ENCODE data around the gene GDE1. TPM values are rescaled to one million over a fixed set of nuclear protein-coding genes. Genes with fewer than 3 reads are reported as not detected.

The GDE1 gene
- total and polyA plus RNA-seq, 2 donors (not counting 1 experiment from before 2014, with no cell fraction given): 74.3 to 91.3 TPM

GRCh38 chr16:19505600-19506303, 16.1 kb downstream of the GDE1 start:
- Histone ChIP-seq H3K4me2 (ENCODE audit: extremely low read depth, insufficient read depth, low read length) (no peak overlapping the region), H2AFZ (ENCODE audit: low read length) (no peak overlapping the region)
- peak; percentile 74 to 80 for DNase-seq (ENCODE audit: low read depth in 2 of 2)

GRCh38 chr16:19503461-19504075, 18.3 kb downstream of the GDE1 start:
- Histone ChIP-seq H4K20me1 (ENCODE audit: control insufficient read depth, extremely low read depth, insufficient read depth, low read length) (no peaks in the 10 kb centered on the region), H3K79me2 (ENCODE audit: control insufficient read depth, insufficient read depth, low read length) (no peaks in the 10 kb centered on the region), H3K27ac (ENCODE audit: insufficient read depth, low read length) (no peak overlapping the region), H3K9ac (ENCODE audit: insufficient read depth, low read length) (no peak overlapping the region), H2AFZ (ENCODE audit: low read length) (no peak overlapping the region), H3K9me3 (ENCODE audit: control insufficient read depth, insufficient read depth, low read depth, low read length) (no peaks in the 10 kb centered on the region), H3K4me2 (ENCODE audit: extremely low read depth, insufficient read depth, low read length) (no peak overlapping the region), H3K4me1 (ENCODE audit: control insufficient read depth, extremely low read depth, insufficient read depth, low read length) (no peaks in the 10 kb centered on the region), H3K4me3 (replicated peaks in 1 of 4; ENCODE audit: control extremely low read depth in 1 of 4, insufficient read depth in 1 of 4, low read depth in 3 of 4, low read length in 4 of 4) (no peak overlapping the region), H3K36me3 (ENCODE audit: control insufficient read depth, insufficient read depth, low read length) (peaks cover 8% of the 10 kb centered on the region), H3K27me3 (ENCODE audit: control insufficient read depth, insufficient read depth, low read length) (no peaks in the 10 kb centered on the region)
- no peak for DNase-seq (ENCODE audit: low read depth in 2 of 2)
- TF ChIP-seq CTCF (conservative IDR thresholded peaks at IDR 0.05 in 1 of 2, IDR thresholded peaks at IDR 0.05 in 1 of 2; ENCODE audit: low read depth in 1 of 2, low read length in 2 of 2): no peak
- TF ChIP-seq EZH2 (IDR thresholded peaks at IDR 0.05; ENCODE audit: low read length, missing control alignments): no peak

More at GRCh38 chr16:19505600-19506303, 16.1 kb downstream of the GDE1 start:
- Histone ChIP-seq H3K27me3 (ENCODE audit: control insufficient read depth, insufficient read depth, low read length) (no peaks in the 10 kb centered on the region), H3K4me1 (ENCODE audit: control insufficient read depth, extremely low read depth, insufficient read depth, low read length) (no peaks in the 10 kb centered on the region), H3K27ac (ENCODE audit: insufficient read depth, low read length) (no peak overlapping the region), H3K4me3 (replicated peaks in 1 of 4; ENCODE audit: control extremely low read depth in 1 of 4, insufficient read depth in 1 of 4, low read depth in 3 of 4, low read length in 4 of 4) (no peak overlapping the region), H3K36me3 (ENCODE audit: control insufficient read depth, insufficient read depth, low read length) (peaks cover 8% of the 10 kb centered on the region), H4K20me1 (ENCODE audit: control insufficient read depth, extremely low read depth, insufficient read depth, low read length) (no peaks in the 10 kb centered on the region), H3K9ac (ENCODE audit: insufficient read depth, low read length) (no peak overlapping the region), H3K79me2 (ENCODE audit: control insufficient read depth, insufficient read depth, low read length) (no peaks in the 10 kb centered on the region), H3K9me3 (ENCODE audit: control insufficient read depth, insufficient read depth, low read depth, low read length) (no peaks in the 10 kb centered on the region)
- no peak for TF ChIP-seq CTCF (conservative IDR thresholded peaks at IDR 0.05 in 1 of 2, IDR thresholded peaks at IDR 0.05 in 1 of 2; ENCODE audit: low read depth in 1 of 2, low read length in 2 of 2)
- TF ChIP-seq EZH2 (IDR thresholded peaks at IDR 0.05; ENCODE audit: low read length, missing control alignments): no peak

- Histone ChIP-seq H3K4me1 (ENCODE audit: control insufficient read depth, extremely low read depth, insufficient read depth, low read length) (no peaks in the 10 kb centered on the region), H3K9me3 (ENCODE audit: control insufficient read depth, insufficient read depth, low read depth, low read length) (no peaks in the 10 kb centered on the region), H3K27ac (ENCODE audit: insufficient read depth, low read length) (no peak overlapping the region), H3K4me3 (replicated peaks in 1 of 4; ENCODE audit: control extremely low read depth in 1 of 4, insufficient read depth in 1 of 4, low read depth in 3 of 4, low read length in 4 of 4) (no peak overlapping the region), H4K20me1 (ENCODE audit: control insufficient read depth, extremely low read depth, insufficient read depth, low read length) (no peaks in the 10 kb centered on the region), H2AFZ (ENCODE audit: low read length) (no peak overlapping the region), H3K9ac (ENCODE audit: insufficient read depth, low read length) (no peak overlapping the region), H3K4me2 (ENCODE audit: extremely low read depth, insufficient read depth, low read length) (no peak overlapping the region), H3K27me3 (ENCODE audit: control insufficient read depth, insufficient read depth, low read length) (no peaks in the 10 kb centered on the region), H3K36me3 (ENCODE audit: control insufficient read depth, insufficient read depth, low read length) (peaks cover 8% of the 10 kb centered on the region), H3K79me2 (ENCODE audit: control insufficient read depth, insufficient read depth, low read length) (no peaks in the 10 kb centered on the region)
- TF ChIP-seq CTCF (conservative IDR thresholded peaks at IDR 0.05 in 1 of 2, IDR thresholded peaks at IDR 0.05 in 1 of 2; ENCODE audit: low read depth in 1 of 2, low read length in 2 of 2) (peak; percentile 74 to 82), EZH2 (IDR thresholded peaks at IDR 0.05; ENCODE audit: low read length, missing control alignments) (no peak)
- DNase-seq (ENCODE audit: low read depth in 2 of 2): peak; percentile 61 to 84
Observed at GRCh38 chr16:19502395-19503131, 19.3 kb downstream of the GDE1 start.

Measured in fibroblast of lung (primary cell).